ENCODE data around the gene KCNQ5.

- TF ChIP-seq EZH2 (IDR thresholded peaks at IDR 0.05) (no peak), POLR2AphosphoS5 (IDR thresholded peaks at IDR 0.05; ENCODE audit: borderline replicate concordance, low read depth, low read length) (no peak), FOXP2 (optimal IDR thresholded peaks at IDR 0.05; ENCODE audit: control extremely low read depth, extremely low read length, insufficient read depth) (no peak)
Measured at GRCh38 chr6:72702421-72702820, 80.6 kb downstream of the KCNQ5 start.
